8988T (cell line): Measurements from ENCODE around the gene PDE6B.
"Not testable (repeated sequence)": the region's sequence is repeated elsewhere in the genome, so short reads cannot be mapped to it uniquely, and the experiment has no call there.

Experiments
- DNase-seq: peaks from one replicate; pipeline ENCODE4 v3.0.0; 2011

The PDE6B gene

DNA sequence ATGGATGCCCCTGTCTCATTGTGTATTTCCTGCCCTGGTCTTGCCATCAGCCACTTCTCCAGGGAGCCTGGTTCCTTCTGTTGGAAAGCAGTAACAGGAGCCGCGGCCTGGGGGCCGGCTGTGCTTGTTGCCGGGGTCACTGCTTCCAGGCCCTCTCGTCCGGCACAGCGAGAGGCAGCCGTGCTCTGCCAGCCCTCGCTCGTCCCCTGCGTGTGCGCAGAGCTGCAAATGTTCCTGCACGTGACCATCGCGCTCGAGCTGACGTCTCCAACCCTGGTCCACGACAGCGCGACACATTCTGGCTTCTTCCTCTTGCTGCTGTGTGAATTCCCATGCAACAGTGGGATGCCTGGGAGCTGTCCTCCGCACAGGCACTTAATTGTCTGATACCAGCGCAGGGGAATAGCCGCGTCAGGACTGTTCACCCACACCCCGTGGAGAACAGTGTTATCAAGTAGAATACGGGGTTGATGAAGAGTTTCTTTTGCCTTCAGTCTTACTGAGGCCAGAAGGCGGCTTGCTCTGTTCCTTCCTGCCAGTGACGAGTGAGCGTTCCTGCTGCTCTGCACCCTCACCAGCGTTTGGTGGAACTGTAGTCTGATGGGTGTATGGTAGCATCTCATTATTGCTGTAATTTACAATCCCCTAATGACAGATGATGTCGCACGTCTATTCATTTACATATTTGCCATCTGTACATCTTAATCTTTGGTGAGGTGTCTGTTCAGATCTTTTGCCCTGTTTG is 12.3 kb downstream of the PDE6B start:
- DNase-seq = no peak

DNA sequence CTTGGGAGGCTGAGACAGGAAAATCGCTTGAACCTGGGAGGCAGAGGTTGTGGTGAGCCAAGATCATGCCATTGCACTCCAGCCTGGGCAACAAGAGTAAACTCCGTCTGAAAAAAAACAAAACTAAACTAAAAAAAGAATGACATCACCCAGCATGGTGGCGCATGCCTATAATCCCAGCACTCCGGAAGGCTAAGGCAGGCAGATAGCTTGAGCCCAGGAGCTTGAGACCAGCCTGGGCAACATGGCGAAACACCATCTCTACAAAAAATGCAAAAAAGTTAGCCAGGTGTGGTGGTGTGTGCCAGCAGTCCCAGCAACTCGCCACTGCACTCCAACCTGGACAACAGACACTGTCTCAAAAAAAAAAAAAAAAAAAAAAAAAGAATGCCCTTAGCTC is 17.0 kb downstream of the PDE6B start:
- not testable (repeated sequence) for DNase-seq

DNA sequence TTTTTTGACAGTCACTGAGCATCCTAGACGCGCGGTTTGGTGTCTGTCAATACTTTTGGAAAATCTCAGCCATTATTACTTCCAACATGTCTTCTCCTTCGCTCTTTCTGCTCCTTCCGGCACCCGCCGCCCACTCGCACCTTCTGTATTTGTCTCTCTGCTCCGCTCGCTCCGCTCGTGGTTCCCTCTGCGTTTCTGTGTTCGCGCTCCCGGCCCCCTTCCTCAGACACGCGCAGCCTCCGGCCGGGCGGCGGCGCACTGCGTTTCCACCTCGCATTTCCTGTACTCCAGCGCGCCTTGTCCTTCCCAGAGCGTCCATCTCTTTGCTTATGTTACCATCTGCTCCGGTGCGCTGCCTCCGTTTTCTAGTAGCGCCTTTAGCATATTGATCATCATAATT is 21.1 kb downstream of the PDE6B start:
- DNase-seq = no peak

DNA sequence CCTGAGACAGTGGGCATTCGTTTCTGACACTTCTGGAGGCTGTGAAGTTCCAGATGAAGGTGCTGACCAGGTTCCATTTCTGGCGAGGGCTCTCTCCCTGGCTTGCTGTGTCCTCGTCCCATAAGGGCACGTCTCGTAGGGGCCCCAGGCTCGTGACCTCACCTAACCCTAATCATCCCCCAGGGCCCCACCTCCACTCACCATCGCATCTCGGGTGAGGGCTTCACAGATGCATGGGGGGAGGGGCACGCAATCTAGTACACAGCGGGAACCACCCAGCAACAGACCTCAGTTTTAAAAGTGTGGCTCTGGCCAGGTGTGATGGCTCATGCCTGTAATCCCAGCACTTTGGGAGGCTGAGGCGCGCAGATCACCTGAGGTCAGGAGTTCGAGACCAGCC is 22.1 kb downstream of the PDE6B start:
- no peak for DNase-seq

DNA sequence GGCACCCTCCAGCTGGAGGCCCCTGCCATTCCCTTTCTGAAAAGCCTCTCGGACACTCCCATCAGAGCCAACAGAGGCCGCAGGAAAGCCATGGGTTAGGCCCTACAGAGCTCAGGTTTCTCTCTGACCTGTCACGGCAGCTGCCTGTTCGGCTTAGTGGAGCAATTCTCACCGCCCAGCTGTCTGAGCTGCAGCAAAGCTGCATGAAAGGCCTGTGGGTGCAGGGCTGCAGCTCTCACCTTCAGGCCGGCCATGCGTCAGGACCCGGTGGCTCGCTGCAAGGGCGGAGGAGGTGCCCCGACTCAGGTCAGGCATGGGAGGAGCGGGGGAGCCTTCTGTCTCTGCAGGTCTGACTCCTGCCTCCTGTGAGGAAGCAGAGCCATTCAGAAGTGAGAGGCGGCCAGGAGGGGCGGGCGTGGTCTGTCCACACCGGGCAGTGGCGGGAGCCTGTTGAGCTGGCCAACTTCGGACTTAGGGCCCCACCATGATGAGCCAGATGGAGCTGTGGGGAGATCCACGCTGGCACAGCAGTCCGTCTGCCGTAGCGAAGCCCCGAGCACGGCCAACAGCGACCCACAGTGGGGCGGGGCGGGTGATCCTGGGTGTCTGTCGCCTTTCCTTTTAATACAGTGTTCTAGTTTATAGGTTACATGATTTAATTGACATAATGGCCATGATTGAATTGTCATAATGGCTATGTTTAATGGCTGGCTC is 23.4 kb downstream of the PDE6B start:
- no peak for DNase-seq

DNA sequence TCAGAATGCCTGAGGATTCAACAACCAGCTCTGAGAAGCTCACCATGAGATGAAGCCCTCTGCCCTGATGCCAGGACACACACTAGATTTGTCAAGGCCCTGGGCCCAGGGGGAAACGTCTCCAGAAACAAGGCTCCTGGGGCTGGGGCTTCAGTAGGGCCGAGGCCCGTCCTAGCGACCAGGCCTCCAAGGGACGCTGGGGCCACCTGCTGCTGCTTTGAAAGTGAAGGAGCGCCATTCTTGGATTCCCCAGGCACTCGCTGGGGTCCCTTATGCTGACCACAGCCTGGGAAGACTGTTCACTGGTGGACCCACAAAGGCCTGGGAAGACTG is 23.9 kb downstream of the PDE6B start:
- DNase-seq = no peak

DNA sequence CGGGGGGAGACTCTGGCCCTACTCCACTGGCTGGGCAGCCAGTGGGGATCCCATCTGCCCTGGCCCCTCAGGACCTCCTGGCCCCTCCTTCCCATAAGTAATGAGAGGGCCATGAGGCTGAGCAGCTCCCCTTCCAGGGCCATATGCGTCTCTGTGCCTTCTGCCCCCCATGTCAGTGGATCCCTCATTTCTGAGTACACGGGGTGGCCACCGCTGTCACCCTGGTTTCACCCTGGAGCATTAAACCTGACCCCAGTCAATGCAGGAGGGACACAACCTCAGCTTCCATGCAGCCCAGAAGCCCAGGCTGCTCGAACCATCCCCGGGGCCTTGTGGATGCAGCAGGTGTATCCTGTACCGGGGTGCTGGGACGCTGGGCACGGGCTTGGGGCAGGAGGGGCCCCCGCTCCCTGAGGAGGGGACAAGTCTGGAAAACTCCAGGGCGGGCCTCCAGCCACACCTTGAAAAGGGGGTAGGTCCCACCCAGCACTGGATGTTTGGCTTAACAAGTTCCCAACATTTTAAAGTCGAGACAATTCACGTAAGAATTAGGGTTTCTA is 24.5 kb downstream of the PDE6B start:
- DNase-seq = no peak

DNA sequence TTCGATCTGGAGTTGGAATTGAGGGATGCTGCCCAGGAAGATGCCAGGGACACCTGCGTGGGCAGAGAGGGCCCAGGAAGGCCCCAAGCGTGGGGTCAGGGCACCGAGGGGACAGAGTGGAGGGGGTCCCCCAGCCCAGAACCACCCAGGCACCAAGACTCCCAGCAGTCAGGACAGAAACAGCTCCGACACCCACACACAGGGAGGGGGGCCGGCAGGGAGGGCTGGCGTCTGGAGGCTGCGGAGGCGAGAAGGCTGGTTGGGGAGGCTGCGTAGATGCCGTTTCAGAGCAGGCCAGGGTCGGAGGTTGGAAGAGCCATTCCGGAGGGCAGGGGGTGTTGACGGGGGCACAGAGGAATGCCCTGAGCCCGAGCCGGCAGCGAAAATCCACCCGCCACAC is 25.1 kb downstream of the PDE6B start:
- DNase-seq = no peak

DNA sequence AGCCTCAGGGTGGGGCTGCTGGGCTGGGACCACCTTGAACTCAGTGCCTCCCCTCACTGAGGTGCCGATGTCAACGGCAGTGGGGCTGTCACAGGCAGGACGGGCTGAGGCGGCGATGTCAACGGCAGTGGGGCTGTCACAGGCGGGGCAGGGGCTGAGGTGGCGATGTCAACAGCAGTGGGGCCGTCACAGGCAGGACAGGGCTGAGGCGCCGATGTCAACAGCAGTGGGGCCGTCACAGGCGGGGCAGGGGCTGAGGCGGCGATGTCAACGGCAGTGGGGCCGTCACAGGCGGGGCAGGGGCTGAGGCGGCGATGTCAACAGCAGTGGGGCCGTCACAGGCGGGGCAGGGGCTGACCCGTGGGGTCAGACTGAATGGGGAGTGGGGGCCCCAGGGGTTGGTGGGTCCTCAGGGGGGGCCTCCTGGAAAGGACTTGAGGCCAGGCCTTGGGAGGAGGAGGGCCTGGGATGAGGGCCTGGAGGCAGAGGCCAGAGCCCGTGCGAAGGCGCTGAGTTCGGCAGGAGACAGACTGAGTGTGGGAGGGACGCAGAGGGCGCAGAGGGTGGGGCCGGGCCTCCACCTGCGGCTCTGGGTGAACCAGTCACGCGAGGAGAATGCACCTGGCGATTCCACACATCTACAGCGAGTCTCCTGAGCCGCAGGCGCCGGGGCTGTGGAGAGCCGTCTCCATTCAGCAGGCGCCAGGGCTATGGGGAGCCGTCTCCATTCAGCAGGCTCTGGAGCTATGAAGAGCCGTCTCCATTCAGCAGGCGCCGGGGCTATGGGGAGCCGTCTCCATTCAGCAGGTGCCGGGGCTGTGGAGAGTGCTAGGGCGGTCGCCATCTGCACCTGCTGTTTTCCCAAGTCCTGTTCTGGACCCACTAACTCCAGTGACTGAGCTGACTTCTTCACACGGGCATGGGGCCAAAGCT is 25.8 kb downstream of the PDE6B start:
- no peak for DNase-seq

DNA sequence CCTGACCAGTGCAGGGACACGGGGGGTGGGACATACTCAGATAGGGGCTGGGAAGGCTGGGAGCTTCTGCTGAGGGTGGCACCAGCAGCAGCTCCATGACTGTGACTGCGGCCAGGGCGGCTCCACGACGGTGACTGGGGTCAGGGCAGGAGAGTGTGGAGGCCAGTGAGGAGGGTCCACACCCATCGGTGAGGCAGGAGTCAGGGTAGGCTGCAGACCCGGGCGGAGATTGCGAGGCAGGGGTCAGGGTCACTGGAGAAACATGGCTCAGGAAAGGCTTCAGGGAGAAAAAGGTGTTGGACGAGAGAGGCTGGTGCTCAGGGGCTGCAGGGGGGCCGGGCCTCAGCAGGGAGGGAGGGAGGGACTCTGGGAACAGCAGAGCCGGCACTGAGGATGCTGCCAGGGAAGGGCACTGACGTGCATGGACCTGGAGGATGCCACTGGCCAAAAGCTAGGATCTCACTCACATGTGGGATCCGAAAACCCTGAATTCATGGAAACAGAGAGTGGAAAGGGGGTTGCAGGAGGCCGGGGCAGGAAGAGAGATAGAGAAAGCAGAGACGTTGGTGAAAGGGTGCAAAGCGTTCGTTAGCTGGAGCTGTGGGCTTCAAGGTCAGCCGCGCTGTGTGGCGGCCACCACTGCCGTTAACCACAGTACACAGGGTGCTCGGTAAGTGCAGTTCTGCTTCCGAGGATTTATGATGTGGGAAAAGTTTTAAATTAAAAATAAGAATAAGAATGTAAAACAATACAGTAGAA is 26.7 kb downstream of the PDE6B start:
- no peak for DNase-seq

DNA sequence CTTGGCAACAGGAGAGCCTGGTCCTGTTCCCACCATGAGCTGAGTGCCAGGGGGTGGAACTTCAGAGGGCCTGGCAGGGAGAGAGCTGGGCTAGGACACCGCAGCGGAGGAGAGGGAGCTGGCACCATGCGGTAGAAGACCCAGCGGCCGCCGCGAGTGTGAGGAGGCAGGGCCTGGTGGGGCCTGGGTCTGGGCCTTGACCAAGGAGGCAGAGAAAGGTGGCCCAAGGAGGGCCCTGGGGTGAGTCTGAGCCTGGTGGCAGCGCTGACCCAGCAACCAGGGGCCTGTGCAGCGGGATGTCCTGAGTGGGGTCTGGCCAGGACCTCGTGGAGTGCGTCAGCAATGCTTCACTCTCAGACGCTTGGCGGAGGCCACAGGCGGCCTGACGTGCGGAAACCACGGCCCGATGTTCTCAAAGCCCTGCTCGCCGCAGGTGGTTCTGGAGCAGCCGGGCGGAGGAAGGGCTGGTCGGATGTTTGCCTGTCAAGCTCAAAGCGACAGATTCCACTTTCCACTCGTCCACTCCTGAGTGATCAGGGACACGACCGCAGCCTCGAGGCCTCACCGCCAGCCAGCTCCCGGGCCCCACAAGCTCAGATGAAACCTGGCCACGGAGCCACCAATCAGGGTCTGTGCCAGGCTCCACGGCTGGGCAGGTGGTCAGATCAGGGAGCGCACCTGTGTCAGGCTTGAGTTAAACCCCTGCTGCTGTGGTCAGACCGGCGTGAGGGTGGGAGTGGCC is 27.9 kb downstream of the PDE6B start:
- no peak for DNase-seq

DNA sequence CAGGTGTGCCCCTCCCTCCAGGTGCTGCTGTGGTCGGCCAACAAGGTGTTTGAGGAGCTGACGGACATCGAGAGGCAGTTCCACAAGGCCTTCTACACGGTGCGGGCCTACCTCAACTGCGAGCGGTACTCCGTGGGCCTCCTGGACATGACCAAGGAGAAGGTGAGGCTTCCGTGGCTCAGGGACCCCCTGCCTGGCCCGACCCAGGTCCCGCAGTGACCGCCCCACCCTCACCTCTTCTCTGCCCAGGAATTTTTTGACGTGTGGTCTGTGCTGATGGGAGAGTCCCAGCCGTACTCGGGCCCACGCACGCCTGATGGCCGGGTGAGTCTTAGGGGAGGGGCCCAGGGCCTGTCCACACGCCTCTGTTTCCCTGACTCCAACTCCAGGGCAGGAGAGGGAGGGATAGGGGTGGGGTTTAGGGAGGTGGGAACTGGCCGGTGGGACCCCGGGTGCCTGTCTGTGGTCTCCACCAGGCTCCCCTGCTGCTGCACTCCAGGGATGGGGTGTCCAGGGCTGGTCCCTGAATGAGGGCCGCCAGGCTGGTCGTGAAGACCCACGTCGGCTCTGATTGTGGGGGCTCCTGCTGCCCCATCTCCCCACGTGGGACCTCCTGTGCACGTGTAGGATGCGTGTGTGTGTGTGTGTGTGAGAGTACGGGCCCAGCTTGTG is 28.6 kb downstream of the PDE6B start:
- DNase-seq = no peak

DNA sequence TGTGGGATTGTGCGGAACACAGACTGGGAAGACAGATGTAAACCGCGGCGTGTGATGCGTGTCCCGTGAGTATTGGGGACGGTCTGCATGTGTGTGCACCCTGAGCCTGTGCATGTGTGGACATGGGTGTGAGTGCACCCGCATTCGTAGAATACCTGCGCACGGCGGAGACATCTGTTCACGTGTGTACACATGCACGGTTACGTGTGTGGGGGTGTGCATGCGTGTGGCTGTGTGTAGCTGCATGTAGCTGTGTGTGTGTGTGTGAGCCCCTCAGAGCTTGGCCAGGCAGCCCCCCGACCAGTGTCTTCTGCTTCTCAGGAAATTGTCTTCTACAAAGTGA is 29.1 kb downstream of the PDE6B start:
- no peak for DNase-seq

DNA sequence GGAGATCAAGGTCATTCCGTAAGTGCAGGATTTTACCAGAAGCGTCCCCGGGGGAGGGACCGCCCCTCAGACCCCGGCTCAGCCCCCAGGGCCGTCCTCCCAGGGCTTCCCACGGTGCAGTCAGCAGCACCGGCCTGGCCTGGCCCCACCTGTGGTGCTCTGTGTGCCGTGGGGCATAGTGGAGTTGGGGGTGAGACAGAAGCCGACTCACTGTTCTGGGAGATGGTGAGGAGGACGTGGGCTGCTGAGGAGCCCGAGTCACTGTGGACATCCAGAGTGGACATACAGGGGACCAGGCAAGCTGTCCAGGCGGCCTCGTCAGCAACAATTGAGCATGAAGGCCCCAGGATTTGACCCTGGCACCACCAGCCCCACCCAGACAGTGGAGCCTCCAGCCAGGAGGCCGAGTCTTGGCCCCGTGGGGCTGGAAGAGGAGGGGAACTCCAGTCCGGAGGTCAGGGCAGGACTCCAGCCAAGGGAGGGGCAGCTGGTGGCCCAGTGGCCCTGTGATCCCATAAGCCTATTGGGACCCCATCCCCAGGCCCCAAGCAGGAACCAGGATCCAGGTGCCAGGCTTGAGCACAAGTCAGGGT is 29.6 kb downstream of the PDE6B start:
- no peak for DNase-seq

DNA sequence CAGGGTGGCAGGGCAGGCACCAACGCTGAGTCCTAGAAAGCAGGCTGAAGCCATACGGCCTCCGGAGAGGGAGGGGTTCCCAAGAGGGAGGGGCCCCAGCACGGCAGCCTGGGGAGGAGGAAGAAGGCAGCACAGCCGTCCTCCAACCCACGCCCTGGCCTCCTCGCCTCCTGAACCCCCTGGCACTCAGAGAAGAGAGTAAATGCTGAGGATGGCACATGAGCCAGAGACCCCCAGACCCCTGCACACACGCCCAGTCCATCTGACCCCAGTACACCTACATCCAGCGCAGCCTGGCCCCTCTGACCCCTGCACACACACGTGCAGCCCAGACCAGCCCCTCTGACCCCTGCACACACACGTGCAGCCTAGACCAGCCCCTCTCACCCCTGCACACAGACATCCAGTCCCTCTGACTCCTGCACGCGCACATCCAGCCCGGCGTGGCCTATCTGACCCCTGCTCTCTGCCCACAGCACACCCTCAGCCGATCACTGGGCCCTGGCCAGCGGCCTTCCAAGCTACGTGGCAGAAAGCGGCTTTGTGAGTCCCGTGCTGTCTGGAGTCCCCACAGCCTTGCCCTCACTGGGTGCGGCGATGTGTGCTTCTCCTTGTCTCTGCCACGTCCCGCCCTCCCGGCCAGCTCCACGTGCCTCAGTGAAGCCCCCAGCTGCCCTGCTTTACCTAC is 30.2 kb downstream of the PDE6B start:
- no peak for DNase-seq

DNA sequence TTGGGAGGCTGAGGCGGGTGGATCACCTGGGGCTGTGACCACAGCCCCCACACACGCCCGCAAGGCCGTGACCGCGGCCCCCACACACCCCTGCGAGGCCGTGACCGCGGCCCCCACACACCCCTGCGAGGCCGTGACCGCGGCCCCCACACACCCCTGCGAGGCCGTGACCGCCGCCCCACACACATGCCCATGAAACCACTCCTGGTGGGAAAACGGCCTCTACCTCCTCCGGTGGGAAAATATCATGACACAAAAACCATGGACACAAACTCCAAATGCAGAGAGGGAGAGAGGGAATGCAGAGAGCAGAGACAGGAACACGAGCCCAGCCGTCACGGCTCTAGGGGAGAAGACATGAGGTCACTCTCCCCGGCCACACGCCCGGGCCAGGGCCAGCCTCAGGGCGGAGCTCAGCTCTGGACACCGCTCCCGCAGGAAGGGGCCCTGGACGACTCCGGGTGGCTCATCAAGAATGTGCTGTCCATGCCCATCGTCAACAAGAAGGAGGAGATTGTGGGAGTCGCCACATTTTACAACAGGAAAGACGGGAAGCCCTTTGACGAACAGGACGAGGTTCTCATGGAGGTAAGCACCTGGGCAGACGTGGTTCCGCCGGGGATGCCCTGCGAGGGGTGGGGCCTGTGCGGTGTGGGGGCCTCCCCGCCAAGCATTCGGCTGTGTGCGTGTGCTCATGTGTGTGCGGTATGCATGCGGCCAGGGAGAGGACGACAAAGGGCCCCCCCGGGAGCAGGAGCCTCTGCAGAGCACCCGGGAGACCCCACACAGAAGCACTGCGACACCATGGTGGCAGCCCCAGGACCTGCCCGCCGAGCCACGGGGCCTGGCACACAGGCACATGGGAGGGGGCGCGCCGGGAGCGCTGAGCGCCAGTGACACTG is 31.3 kb downstream of the PDE6B start:
- no peak for DNase-seq

DNA sequence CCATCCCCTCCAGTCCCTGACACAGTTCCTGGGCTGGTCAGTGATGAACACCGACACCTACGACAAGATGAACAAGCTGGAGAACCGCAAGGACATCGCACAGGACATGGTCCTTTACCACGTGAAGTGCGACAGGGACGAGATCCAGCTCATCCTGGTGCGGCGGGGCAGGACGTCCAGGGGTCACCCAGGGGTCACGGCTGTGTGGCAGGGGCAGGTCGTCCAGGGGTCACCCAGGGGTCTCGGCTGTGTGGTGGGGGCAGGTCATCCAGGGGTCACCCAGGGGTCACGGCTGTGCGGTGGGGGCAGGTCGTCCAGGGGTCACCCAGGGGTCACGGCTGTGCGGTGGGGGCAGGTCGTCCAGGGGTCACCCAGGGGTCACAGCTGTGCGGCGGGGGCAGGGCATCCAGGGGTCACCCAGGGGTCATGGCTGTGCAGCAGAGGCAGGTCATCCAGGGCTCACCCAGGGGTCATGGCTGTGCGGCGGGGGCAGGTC is 32.0 kb downstream of the PDE6B start:
- no peak for DNase-seq

DNA sequence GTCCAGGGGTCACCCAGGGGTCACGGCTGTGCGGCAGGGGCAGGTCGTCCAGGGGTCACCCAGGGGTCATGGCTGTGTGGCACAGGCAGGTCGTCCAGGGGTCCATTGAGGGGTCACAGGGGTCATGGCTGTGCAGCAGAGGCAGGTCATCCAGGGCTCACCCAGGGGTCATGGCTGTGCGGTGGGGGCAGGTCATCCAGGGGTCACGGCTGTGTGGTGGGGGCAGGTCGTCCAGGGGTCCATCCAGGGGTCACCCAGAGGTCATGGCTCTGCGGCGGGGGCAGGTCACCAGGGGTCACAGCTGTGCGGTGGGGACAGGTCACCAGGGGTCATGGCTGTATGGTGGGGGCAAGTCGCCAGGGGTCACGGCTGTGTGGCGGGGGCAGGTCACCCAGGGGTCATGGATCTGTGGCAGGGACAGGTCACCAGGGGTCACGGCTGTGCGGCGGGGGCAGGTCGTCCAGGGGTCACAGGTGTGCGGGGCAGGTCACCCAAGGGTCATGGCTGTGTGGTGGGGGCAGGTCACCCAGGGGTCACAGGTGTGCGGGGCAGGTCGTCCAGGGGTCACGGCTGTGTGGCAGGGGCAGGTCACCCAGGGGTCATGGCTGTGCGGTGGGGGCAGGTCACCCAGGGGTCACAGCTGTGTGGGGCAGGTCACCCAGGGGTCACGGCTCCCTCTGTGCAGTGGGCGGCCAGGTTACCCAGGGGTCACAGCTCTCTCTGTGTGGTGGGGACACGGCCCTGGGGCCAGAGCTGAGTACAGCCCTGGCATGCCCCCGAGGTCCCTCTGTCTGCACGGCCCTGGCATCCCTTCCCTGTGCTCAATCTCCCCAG is 32.7 kb downstream of the PDE6B start:
- no peak for DNase-seq
